Vagina (tissue), 2 donors: ENCODE results near the gene AKAP13.

Source experiments
- CTCF ChIP-seq, 3 experiments: fragments of 450-650 bp in 2 of 3; fragments of 200-600 bp in 1 of 3; sonication (generic) in 1 of 3; IDR thresholded peaks; one replicate each; pipeline ENCODE4 v1.5.1; 2017 to 2019; ENCODE audit warnings: antibody characterized with exemption in 3 of 3, mild to moderate bottlenecking in 2 of 3, moderate library complexity in 2 of 3
- POLR2A ChIP-seq, 2 donors: fragments of 450-650 bp; IDR thresholded peaks; one replicate each; pipeline ENCODE4 v1.6.1; 2017; ENCODE audit warnings: antibody characterized with exemption in 2 of 2, mild to moderate bottlenecking in 2 of 2, moderate library complexity in 2 of 2

DNA sequence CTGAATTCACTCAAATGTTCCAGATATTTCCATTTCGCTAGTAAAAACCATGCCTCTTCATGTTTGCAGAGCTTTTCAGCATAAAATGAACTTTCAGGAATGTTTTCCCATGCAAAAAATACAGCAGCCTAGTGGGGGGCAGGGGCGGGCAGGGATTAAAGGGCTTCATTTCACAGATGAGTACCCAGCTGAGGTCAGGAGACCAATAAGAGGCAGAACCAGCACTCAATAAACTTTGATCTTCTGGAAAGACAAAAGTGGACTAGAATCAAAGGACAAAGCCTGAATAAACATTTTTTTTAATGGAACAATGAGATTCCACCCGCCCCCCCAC, 406.3 kb downstream of the AKAP13 start:
- TF ChIP-seq CTCF (IDR thresholded peaks at IDR 0.05) (no peak), POLR2A (IDR thresholded peaks at IDR 0.05) (no peak)
